GM18520 (cell line): ENCODE results near the gene PARD3B.

Source experiments
- ATAC-seq: cut with Tn5 transposase; IDR thresholded peaks from one replicate; pipeline ENCODE4 v1.9.1; 2021; ENCODE audit not compliant: unreplicated experiment

PARD3B gene

DNA sequence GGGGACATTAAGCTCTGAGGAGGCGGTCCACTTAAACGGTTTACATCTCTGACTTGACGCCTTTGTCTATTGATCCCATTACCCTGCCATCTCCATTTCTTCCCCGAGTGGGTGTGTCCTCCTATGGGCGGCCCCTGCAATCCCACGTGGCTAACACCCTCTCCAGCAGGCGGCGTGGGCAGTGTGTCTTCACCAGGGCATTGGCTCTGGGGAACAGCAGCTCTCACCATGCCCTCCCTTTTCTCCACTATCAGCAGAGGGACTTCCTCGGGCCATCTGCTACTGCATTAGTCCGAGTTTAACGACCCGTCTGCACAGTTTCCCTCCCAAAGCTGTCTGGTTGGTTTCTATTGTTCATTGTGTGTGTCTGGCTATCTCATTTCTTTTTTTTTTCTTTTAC is 625.1 kb downstream of the PARD3B start:
- no peak for ATAC-seq

DNA sequence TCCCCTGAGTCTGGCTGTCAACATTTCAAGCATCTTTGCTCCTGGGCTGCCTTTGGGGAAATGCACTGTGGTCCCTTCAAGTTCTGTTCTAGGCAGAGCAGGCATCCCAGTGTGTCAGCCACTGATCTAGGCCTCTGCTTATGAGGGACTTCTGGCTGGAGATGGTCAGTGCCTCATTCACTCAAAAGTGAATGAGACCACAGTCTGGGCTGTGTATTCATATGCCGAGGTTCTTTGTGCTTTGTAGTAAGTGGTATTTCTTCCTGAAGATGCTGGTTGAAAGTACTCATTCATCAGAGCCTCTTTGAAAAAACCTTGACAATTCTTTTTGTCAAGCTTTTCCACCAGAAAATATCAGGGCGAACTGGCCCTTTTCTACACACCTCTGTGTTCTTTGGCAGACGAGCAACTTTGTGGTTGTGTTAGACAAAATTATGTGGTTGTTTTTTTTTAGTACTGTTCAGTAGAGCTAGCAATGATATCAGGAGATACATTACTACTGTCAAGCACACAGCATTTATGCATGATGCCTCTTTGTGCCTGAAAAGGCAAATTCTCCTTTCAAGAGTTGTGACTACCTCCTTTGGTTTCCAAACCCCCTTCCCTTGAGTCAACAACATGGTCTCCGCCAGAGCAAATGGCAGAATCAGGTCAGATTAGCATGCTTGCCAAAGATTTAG is 626.1 kb downstream of the PARD3B start:
- no peak for ATAC-seq

DNA sequence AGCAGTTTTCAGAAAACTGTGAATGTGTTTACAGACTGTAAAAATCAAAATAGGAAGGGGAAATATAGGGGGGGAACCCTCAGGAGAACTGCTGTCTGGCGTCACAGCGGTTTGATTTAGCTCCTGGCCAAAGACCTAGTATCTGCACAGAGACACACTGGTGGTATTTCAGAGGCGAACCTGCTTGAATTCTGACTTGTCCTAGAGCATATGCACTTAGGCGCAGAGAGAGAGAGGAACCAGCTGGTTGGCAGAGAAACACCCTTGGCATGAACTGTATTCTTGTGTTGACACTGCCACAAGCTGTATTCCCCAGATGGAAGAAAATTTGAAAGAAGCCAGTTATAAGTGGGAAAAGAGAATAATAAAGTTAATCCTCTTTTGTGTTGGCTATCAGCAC is 630.6 kb downstream of the PARD3B start:
- ATAC-seq, result no peak

DNA sequence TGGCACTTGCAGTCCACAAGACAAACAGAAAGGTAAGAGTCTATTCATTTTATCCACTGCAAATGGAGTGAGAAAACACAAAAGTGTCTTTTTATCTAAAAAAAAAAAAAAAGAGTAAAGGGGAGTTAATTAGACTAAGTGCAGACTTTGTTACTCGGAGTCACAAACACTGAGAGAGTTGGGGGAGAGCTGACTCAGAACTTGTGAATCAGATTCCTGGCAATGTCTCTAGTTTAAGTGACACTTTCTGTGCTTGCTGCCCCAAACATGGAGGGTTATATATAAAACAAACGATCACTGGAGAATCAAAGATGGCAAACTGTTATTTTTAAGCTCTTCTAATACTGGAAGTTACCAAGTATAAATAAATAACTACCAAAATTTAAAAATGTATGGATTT is 631.3 kb downstream of the PARD3B start:
- ATAC-seq, result no peak

DNA sequence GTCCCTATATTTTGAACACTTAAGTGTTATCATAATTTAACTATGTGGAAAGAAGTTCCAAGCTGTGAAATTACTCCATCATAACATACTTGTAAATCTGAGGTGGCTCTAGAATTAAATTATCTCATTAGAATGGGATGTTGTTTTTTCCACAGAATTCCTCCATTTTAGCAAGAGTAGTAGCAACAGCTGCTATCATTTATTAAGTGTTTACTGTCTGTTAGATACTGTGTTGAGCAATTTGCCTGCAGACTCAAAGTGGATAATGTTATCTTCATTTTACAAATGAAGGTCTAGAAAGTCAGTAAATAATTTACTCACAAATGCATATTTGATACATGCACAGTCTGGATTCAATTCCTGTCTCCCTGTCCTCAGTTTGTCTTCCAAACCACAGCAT is 632.3 kb downstream of the PARD3B start:
- no peak for ATAC-seq

DNA sequence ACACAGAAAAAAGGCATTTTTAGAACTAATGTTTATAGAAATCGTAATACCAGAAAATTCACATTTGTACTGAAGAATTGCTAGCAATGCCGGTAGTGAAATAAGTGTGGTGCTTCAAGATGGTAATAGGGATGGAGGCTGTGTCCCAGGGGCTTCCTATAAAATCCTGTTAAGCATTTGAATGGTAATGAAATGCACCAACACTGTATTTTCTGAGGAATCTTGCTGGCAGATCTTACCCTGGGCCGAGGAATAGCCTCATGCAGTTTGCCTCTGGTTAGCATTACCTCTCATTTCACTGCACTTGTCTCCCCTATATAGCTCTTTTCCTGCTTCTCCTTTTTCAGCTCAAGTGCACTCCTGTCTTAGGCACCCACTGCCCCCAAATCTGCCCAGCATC is 635.5 kb downstream of the PARD3B start:
- ATAC-seq, result no peak

DNA sequence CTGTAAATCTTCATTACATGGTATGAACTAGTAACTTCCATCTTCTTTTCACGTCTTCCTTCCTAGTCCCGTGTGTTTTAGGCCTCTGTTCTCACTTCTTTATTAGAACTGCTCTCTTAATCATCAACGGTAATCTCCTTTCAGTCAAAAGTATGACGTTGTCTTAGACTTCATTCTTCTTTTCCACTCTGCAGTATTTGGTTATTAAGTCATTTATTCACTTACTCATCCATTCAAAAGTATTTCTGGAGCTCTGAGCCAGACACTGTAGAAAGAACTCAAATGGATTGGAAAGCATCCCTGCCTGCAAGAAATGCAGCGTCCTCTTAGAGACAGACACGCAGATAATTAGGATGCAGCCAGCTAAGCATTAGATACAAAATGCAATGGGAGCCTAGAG is 642.5 kb downstream of the PARD3B start:
- ATAC-seq, result no peak

DNA sequence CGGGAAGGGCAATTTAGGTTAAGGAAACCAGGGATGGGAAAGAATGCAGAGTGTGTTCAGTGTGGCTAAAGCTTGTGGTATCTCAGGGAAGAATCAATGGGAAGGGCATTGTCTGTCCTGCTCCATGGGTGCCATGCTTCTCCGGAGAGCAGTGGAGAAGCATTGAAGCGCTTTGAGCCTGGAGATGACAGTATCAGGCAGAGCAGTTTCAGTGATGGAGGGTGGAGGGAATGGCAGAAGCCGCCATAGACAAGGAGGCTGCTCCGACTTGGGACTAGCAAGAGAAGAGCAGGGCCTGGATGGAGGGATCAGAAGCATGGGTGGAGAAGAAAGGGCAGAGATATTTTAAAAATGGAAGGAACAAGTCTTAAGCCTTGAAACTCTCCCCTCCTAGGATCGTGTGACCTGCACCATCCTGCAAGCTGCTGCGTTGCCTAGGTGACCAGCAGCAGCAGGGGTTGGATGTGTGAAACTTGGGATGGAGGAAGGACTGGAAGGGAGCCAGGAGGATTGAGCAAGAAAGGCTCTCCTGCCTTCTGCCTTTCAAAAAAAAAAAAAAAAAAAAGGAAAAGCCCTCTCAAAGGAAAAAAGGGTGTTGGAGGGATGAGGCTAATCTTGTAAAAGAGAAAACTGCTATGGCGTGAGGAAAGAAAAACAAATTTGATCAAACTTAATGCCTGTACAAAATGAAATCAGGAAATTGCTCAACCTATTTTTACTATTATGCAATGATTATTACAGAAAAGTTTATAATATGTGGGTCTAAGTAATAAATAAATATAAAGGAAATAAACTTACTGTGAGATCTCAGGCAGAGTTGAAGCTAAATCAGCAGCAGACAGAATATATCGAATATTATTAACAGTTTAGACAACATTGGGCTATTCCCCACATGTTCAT is 643.2 kb downstream of the PARD3B start:
- no peak for ATAC-seq

DNA sequence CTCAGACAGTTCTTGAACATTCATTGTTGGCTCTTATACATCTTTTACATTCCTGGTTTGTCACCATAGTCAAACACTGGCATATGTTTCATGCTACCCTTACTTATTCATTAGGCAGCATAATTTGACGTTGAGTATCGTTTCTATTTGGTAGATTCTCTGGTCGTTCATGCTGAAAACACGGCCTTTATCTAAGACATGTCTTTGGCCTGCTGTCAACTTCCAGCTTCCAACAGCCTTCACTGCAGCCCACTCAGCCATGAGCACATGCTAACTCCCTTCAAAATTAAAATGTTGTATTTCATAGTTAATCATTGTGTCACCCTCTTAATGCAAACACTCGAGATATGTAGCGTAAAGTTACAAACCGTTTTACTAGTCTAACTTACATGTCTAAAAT is 644.0 kb downstream of the PARD3B start:
- no peak for ATAC-seq

DNA sequence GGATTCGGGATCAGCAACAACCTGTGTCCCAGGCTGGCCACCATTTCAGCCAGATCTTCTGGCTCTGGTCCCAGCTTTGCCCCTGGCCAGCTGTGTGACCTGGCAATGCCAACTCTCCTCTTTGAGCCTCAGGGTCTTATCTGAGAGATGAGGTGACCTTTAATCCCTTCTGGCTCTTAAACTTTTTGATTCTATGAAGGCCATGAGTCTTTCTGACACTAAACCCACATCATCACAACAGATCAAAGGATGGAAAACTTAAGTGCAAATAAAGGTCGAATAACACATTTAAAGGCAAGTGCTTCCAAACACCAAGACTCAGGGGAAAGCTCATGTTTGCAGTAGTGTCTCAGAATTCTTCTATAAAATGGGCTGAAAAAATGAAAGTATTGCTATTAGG is 645.3 kb downstream of the PARD3B start:
- ATAC-seq, result no peak

DNA sequence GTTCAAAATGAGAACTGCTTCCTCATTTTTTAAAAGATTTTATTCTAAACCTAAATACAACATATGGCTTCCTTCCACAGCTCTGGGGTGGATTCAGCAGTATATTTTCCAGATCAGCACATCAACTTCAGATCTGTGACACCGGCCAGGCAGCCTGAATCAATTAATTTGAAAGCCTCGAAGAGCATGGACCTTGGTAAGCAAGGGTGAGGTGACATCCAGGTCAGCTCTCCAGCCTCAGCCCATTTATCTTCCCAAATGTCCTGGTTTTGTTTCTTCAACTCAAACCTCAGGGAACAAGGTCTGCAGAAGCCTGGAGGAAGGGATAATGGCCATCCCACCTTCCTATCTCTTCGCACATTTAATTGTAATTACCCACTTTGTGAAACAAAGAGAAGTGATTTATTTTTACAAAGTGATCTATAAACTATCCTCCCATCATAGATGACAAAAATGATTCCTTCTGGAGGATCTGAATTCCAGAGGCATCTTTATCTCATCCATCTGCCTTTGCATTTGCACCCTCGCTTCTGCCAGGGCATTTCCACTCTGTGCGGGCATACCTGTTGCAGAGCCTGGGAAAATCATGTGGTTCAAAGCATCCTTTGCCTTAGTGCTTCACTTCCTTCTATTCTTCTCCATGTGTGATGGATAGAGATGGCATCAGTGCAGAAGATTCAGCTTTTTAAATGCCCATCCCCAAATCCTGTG is 648.0 kb downstream of the PARD3B start:
- ATAC-seq, result no peak

DNA sequence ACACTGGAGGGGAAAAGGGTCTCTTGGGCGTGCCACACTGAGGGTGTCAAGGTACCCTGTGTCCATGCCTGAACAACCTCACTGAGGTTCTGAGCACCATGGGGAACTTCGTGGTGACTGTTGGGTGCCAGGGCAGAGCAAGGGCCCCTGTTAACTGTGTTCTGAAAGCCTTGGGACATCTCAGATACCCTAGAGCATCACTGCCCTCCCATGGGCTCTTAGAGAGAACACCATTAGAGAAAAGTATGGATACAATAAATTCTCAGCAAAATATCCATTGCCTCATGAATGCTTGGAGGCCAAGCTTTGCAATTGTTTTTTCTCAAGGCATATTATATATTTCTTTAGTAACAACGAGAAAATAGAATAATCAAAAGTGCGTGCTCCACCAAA is 648.6 kb downstream of the PARD3B start:
- ATAC-seq, result no peak

DNA sequence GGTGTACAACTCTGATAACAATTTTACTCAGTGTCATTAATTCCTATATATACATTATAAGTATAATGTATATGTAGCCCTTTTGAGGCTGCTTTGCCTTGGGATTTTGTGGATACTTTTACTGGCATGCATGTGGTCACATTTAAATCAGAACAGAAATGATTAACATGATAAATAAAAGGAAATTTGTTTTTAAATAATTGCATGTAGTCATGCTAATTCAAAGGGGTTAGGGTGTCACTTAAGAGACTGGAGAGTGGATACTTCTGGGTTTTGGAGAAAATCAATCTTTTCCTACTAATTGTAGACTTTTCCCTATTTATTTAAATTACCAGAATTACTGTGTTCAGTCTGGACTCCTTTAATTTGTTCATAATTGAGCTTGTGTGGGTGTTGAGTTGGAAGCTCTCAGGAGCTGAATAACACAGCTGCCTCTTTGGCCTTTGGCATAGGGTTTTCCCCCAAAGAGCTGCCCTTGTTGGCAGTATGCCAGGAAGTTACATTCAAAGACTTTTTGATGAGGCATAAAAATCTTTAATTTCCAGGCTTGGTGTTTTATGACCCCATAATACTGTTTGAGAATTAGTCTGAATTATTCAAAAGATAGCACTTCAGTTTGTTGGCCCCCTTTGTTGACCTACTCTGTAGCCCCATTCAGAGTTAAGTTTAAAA is 652.3 kb downstream of the PARD3B start:
- no peak for ATAC-seq

DNA sequence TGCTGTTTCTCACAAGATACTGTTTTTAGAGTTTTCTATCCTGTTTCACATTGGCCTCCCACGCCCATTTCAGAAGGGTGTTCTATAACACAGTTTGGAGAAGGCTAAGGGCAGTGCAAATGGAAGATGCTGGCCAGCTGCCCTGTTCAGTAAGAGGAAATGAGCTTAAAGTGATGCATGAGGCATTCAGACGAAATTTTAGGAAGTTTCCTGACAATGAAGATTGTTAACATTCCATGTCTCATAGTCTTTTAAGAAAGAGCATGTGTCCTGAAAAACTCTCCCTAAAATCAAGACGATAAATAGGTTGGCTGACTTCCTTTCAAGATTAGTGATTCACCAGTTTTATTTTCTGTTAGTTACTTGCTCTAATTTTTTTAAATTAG is 652.9 kb downstream of the PARD3B start:
- ATAC-seq, result no peak

DNA sequence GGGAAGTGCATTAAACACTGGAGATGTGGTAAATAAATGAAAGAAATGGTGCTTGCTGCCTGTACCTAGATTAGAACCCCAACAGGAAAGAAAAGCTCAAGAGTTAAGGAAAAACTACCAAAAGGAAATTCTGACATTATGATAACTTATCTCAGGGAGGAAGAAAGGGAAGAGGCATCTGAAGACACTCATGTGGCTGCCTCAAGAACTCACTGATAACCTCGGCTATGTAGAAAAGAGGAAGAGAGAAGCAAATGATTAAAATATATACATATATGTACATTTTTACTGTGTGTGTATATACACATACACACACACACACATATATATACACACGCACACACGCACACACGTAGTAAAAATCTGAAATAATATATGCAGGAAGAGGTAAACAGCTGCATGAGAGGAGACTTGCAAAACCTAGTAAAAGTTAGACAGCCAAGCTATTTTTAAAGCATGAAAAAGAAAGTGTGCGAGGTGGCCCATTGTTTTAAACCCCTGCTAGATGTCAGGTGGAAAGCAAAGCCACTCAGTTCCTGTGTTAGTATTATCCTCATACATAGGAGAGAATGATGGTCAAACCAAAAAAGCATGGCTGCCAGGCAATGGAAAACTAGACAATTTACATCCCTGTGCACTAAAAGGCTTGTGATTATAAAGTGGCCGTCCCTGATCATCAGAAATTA is 654.0 kb downstream of the PARD3B start:
- no peak for ATAC-seq

DNA sequence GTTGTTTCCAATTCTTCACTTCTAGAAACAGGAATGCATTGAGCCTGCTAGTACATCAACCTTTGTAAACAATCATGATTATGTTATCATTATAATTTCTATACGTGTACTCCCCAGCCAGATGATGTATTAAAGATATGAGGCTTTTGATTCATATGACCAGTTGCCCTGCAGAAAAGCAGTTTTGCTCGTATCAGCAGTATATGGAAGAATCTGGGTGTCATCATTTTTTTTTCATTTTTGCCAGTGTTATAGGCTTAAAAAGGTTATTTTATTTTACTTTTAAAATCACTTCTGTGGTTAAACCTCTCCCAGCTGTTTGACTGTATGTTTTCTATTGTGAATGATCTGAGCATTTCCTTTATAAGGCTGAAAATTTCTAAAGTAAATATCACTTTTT is 665.2 kb downstream of the PARD3B start:
- ATAC-seq, result no peak

DNA sequence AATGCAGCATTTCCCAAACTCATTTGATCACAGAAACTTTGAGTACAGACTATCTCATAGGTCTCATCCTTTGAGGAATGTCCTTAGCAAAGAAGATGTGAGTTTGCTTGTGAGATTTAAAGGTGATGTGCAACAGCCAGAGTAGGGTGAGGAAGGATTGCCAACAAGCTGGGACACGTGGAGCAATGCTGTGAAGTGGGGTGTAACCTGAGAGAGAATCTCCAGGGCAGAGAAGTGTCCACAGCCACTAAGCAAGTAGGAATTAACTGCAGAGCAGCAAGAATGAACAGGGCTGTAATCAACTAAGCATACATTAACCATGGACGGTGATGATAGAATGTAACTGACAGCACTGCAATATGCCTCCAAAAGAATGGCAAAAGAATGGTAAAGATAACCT is 667.1 kb downstream of the PARD3B start:
- no peak for ATAC-seq

DNA sequence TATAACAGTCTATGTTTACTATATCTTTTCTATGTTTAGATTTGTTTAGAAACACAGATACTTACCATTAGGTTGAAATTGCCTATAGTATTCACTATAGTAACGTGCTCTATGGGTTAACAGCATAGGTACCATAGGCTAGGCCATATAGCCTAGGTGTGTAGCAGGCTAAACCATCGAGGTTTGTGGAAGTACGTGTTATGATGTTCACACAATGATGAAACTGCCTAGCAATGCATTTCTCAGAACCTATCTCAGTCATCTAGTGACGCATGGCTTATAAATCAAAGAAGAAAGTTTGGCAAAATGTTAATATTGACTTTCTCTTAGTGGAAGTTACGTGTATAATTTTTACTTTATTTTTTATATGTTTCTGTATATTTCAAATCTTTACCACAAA is 670.8 kb downstream of the PARD3B start:
- no peak for ATAC-seq

DNA sequence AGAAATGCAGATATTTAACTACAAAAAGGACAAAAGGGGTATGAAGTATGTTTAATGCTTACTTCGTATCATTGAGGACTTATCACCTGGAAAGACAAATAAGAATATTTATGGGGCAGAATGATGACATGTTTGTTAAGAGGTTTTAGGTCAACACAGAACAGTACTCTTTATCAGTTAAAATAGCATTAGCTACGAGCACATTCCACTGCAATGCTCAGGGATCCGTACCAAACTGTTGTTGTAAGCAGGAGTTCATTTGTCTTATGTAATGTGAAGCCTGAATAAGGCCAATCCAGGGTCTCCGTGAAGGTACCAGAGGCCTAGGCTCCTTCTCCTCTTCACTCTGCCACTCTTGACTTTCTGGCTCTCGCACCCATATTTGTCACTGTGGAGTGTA is 671.3 kb downstream of the PARD3B start:
- ATAC-seq, result no peak

DNA sequence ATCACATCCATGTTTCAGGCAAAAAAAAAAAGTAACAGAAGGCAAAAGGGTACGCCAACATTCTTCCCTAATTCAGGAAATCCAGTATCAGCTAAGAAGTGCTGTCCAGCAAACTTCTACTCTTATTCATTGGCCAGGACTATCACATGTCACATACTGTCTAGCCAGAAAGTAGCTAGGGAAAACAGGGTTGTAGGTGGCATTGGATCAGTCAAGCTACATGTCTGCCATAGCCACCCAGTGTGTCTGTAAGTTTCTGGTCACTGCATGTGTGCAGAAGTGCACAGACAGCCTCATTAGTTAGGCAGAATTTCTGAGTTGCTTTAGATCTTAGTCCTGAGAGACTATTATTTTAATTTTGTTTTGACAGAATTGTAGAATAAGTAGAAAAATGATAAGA is 671.7 kb downstream of the PARD3B start:
- no peak for ATAC-seq

DNA sequence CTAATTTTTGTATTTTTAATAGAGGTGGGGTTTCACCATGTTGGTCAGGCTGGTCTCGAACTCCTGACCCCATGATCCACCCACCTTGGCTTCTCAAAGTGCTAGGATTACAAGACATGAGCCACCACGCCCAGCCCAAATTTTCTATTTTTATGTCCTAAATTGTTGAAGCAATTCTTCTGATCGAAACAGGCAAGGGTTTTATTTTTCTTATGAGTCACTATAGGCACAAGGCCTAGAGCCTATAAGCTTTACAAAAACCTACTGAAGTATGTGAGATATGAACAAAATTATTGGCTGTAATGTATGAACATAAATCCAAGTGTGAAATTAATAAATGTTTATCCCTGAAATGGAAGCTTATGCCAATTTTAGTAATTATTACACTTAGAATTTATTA is 672.8 kb downstream of the PARD3B start:
- no peak for ATAC-seq
